GM19238 (cell line): Measurements from ENCODE around the gene CYTH2.
"Not testable (repeated sequence)": the region's sequence is repeated elsewhere in the genome, so short reads cannot be mapped to it uniquely, and the experiment has no call there.

ENCODE experiments used
- DNase-seq: peaks from one replicate; pipeline ENCODE4 v3.0.0; 2011; ENCODE audit warnings: low spot score; ENCODE audit not compliant: insufficient read length

Gene CYTH2

DNA sequence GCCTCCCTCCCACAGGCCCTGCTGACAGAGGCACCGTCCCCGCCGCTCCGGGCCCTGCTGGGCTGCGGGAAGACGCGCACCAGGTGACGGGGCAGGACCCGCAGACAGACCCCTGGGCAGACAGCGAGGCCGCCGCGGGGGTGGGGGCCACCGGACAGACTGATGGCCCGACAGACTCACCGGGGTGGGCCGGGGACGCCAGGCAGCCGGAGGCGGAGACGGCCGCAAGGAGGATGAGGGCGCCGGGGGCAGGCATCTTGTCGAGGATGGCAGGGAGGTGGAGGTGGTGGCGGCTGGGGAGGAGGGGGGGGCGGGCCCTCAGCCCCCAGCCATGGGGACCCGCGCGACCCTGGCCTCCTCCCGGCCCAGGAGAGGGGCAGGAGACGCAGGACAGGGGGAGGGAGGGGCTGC, 42.2 kb downstream of the CYTH2 start:
- no peak for DNase-seq

DNA sequence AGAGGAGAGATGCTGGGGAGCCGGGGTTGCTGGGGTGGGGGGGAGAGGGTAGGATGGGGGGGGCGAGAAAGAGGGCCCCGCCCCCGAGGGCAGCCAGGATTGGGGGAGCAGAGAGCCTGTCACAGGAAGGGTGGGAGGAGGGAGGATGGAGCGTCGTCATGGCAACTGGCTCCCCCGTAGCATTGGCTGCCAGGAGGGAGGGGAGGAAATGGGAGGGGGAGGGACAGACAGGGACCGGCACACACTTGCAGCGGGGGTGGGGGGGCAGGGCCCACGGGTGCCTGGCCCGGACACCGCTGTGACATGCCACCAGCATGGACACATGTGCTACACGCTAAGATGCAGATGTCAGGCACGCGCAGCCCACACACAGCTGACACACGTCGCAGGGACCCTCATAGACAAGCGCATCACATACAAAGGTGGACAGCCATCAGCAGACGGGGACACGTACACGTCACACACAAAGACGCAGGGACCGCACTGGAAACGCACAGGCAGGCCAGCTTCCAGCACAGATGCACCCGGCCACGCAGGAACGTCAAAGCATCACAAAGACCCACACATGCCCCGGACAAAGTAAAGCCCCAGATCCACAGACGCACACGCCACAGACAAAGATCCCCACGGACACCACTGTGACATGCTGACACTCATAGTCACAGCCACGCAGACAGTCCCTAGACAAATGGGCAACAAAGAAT, 42.8 kb downstream of the CYTH2 start, which contains the start of gene LMTK3:
TSS of gene LMTK3 (minus strand) at position 36 of the 704 bp plus-strand sequence. CDS start 259 bp downstream, outside the sequence.
- DNase-seq, result no peak

DNA sequence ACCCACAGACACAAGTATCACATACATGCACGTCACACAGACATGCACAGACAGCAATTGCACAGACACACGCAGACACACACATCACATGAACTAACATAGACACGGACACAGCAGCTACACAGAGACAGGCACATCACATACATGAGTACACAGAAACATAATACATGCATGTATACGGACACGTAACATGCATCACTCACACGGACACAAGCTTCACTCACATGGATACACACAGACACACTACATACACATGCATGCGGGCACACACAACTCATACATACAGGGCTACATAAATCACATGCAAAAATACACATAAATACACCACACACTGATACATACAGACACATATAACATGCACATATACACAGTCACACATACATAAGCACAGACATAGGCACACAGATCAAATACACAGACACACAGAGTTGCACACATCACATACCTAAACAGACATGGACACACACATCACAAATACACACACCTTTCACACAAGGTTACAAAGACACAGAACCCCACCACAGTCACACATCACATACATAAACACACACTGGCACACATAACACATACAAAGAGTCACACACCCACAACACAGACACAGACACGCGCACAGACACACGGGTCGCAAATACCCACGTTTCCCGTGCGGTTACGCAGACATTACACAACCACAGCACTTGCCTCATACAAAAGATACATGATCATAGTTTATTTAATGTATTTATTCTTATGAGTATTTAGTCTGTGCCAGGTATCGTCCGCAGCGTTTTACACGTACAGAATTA, 43.5 kb downstream of the CYTH2 start:
- DNase-seq, result no peak

DNA sequence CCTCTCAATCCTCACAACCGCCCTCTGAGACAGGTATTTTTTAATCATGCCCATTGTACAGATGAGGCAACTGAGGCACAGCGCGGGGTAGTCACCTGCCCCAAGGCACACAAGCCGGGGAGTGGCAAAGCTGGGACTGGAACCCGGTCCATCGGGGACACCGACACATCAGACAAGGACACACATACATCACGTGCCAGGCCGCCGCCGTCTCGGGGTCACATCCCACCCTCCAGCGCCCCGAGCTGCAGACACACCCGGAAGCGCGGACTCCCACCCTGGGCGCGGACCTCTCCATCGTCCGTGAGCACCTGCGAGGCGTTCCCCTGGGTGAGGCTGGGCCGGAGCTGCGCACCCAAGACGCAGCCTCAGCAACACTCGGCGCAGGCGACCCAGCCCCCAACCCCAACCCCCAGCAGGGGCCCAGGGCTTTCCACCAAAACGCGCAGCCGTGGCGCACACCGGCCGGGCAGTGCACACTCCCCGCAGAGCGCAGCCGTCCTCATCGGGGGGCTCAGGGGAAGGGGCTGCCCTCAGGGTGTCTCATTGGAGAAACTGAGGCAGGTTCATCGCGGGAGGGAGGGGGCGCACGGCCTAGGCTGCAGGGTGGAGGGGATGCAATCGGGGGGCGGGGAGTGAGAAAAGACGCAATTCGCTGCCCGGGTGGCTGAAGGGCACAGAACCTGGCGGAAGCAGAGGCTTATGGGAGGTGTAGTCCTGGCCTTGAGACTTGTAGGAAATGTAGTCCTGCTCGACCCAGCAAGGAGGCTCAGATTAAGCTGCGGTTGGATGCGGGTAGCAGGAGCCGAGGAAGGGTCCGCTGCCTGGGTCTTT, 44.3 kb downstream of the CYTH2 start:
- peak; percentile 82 for DNase-seq

- DNase-seq, result no peak
Observed at GRCh38 chr19:48514123-48514458, 44.9 kb downstream of the CYTH2 start.

GRCh38 chr19:48516536-48516935, 47.4 kb downstream of the CYTH2 start:
- no peak for DNase-seq

DNA sequence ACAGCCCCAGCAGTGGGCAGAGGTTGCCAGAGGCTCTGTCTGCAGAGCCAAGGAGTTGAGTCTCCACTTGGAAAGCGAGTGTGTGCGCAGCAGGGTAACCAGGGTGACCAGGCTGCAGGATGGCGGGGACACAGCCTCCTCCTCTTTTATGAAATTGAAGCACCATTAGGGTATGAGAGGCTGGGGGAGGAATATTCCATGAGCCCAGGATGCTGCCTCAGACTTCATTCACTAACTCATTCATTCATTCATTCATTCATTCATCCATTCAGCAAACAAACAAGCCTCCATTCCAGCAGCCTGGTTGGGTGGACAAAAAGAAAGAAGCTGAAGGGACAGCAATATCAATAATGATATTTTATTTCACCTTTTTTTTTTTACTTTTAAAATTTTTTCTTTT, 49.0 kb downstream of the CYTH2 start:
- DNase-seq, result no peak

DNA sequence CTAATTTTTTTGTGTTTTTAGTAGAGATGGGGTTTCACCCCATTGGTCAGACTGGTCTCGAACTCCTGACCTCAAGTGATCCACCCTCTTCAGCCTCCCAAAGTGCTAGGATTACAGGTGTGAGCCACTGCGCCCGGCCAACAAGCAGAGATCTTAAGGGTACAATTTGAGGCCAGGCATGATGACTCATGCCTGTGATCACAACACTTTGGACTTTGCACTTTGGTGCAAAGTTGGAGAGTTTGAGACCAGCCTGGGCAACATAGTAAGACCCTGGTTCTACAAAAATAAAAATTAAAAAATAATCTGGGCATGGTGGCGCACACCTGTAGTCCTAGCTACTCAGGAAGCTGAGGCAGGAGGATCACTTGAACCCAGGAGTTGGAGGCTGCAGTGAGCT, 50.3 kb downstream of the CYTH2 start:
- DNase-seq, result not testable (repeated sequence)

DNA sequence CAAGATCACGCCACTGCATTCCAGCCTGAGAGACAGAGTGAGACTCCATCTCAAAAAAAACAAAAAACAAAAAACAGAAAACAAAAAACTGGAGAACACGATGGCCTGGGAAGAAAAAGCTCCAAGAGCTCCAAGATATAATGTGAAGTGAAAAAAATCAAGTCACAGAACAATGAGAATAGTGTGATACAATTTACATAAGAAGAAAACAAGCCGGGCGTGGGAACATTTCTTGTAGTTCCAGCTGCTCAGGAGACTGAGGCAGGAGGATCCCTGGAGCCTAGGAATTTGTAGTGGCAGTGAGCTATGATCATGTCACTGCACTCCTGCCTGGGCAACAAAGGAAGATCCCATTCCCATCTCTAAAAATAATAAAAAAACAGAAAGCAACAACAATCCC, 51.0 kb downstream of the CYTH2 start:
- no peak for DNase-seq

- no peak for DNase-seq
Observed at GRCh38 chr19:48524221-48524620, 55.1 kb downstream of the CYTH2 start.

- no peak for DNase-seq
Observed at GRCh38 chr19:48524732-48525131, 55.6 kb downstream of the CYTH2 start.

- no peak for DNase-seq
Observed at GRCh38 chr19:48529156-48529555, 60.0 kb downstream of the CYTH2 start.

DNA sequence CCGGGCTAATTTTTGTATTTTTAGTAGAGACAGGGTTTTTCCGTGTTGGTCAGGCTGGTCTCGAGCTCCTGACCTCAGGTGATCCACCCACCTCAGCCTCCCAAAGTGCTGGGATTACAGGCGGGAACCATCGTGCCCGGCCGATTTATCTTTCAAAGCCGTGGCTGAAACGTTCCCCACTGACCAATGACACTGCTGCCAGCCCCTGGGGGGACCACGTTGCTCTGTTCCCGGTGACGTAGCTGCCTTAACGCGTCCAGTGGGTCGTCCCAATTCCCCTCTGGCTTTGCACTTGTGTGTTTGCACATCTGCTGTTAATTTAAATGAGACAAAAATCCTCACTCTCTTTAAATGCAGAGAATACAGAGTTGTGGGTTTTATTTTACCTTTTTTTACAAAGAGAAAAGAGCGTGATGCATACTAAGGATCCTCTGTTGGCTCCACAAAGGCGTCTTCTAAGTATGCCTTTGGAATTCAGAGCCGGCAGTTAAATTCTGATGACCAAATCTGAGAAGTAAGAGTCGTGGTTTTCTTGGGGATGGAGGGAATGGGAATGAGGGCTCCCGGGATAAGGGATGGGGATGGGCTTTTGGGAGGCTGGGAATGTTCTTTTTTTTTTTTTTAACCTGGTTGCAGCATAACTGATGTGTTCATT, 61.0 kb downstream of the CYTH2 start:
- DNase-seq, result no peak

DNA sequence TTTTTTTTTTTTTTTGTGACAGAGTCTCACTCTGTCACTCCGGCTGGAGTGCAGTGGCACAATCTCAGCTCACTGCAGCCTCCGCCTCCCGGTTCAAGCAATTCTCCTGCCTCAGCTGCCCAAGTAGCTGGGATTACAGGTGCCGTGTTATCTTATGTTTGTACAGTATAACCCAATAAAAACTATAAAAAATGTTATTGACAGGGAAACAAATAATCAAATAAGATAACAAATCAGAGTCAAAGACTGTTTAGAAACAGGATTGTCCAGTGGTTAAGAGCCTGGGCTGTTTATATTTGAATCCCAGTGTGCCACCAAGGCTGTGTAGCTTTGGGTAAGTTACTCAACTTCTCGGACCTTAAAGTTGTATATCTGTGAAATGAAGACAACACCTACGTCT, 61.6 kb downstream of the CYTH2 start:
- DNase-seq, result no peak
